Neural crest cell (in vitro differentiated cells): ENCODE data around the gene TRMT11. TPM values are rescaled to one million over a fixed set of nuclear protein-coding genes. Genes with fewer than 3 reads are reported as not detected.

ENCODE experiments used
- DNase-seq: peaks from one replicate; pipeline ENCODE4 v3.0.0; 2021; ENCODE audit warnings: low read depth, mixed read lengths, low spot score
- H3K27ac Mint-ChIP-seq: one replicate; pipeline ENCODE4 v1.8.0; 2021; ENCODE audit warnings: mild to moderate bottlenecking, mixed read lengths; ENCODE audit not compliant: unreplicated experiment
- H3K27me3 Mint-ChIP-seq: 2 replicates; pipeline ENCODE4 v1.8.0; 2021; ENCODE audit warnings: low read depth, mild to moderate bottlenecking, mixed read lengths
- H3K36me3 Mint-ChIP-seq: 2 replicates; pipeline ENCODE4 v1.8.0; 2021; ENCODE audit warnings: low read depth, mild to moderate bottlenecking, mixed read lengths
- H3K4me1 Mint-ChIP-seq: 2 replicates; pipeline ENCODE4 v1.8.0; 2021; ENCODE audit warnings: mixed read lengths
- H3K4me3 Mint-ChIP-seq: one replicate; pipeline ENCODE4 v1.8.0; 2021; ENCODE audit warnings: mild to moderate bottlenecking, mixed read lengths
- H3K9me3 Mint-ChIP-seq: 2 replicates; pipeline ENCODE4 v1.8.0; 2021; ENCODE audit warnings: mixed read lengths
- CTCF ChIP-seq: fragments of 200-600 bp; sonication (generic); conservative IDR thresholded peaks from 2 replicates; pipeline ENCODE4 v1.5.0; 2021; ENCODE audit warnings: antibody characterized with exemption, mild to moderate bottlenecking
- total RNA-seq: library from RNA; stranded (reverse); gene quantifications from 2 replicates; pipeline ENCODE4 v1.2.1, GENCODE V29; 2021

TRMT11 gene
- total RNA-seq, 1 donor from 2014 or later = 31.0 TPM

DNA sequence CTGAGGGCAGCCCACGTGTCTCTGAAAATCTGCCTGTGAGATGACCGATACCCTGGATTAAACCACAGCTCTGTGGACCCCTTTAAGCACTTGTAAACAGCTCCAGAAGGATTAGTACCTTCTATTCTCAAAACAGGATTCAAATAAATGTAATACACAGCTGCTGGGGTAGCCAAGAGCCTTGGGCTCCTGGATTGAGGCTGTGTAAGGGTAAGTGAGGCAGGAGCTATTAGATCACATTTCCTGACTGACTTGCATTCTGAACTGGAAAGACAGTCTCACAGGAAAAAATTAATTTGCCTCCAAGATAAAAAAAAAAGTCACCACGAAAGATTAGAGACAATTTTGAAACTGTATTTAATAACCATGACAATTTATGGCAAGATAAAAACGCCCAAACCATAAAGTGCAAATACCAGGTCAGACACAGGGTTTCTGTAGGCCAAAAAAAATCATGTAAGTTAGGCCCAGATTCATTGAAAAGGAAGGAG, 78.0 kb downstream of the TRMT11 start:
- H3K4me3 Mint-ChIP-seq = no peak overlapping the region
- peaks cover 5% of the 10 kb centered on the region for H3K4me1 Mint-ChIP-seq
- H3K36me3 Mint-ChIP-seq = peaks cover 36% of the 10 kb centered on the region

GRCh38 chr6:126064748-126065401, 78.5 kb downstream of the TRMT11 start:
- no peak for DNase-seq
- Mint-ChIP-seq H3K27me3 (no peaks in the 10 kb centered on the region), H3K4me1 (peaks cover 5% of the 10 kb centered on the region), H3K36me3 (peaks cover 33% of the 10 kb centered on the region), H3K27ac (peak overlapping the region; percentile 44), H3K9me3 (peaks cover 6% of the 10 kb centered on the region), H3K4me3 (no peak overlapping the region)
- TF ChIP-seq CTCF = no peak

More for the DNA sequence above, 78.0 kb downstream of the TRMT11 start:
- H3K27ac Mint-ChIP-seq = peak overlapping the region; percentile 38
- peaks cover 6% of the 10 kb centered on the region for H3K9me3 Mint-ChIP-seq
- no peak for DNase-seq
- no peaks in the 10 kb centered on the region for H3K27me3 Mint-ChIP-seq
- TF ChIP-seq CTCF = no peak

DNA sequence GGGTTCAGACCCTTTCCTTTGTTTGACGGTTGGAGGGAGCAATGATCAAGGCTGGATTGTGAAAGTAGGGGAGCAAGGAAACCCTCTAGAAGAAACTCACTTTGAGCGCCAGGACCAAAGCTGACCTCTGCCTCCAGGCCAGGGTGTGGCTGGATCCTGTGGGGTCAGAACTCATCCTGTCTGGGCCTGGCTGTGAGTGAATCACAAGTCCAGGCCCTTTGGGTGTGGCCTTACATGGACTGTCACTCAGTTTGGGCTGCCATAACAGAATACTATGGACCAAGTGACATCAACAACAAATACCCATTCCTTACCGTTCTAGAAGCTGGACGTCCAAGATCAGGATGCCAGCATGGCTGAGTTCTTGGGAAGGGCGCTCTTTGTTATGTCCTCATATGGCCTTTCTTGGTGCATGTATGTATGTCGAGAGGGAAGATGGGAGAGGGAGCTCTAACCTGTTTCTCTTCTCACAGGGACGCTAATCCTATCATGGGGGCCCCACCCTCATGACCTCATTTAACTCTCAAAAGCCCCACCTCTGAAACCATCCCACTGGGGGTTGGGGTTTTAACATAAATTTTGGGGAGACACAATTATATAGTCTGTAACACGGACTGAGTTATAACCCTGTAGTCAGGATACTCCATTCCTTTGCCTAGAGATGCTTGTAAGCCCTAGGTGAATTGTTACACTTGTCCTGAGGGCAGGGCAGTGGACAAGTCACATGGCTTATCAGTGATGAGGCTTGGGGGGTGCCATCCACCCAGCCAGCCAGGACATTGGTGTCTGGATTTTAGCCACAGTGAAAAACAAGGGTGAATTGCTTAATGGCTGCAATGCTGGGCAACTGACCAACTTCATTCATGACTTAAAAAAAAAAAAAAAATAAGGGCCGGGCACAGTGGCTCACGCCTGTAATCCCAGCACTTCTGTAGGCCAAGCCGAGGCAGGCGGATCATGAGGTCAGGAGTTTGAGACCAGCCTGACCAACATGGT, 80.0 kb downstream of the TRMT11 start:
- Mint-ChIP-seq H3K27ac (no peak overlapping the region), H3K27me3 (no peaks in the 10 kb centered on the region), H3K36me3 (peaks cover 29% of the 10 kb centered on the region), H3K4me1 (peaks cover 5% of the 10 kb centered on the region), H3K4me3 (no peak overlapping the region), H3K9me3 (peaks cover 6% of the 10 kb centered on the region)
- DNase-seq = no peak
- no peak for TF ChIP-seq CTCF

GRCh38 chr6:126067073-126067472, 80.7 kb downstream of the TRMT11 start:
- no peak for DNase-seq
- H3K9me3 Mint-ChIP-seq = peaks cover 6% of the 10 kb centered on the region
- H3K4me1 Mint-ChIP-seq = peaks cover 5% of the 10 kb centered on the region
- no peak for TF ChIP-seq CTCF
- no peak overlapping the region for H3K4me3 Mint-ChIP-seq
- peaks cover 31% of the 10 kb centered on the region for H3K36me3 Mint-ChIP-seq
- H3K27me3 Mint-ChIP-seq = no peaks in the 10 kb centered on the region
- no peak overlapping the region for H3K27ac Mint-ChIP-seq

GRCh38 chr6:126069449-126069848, 83.1 kb downstream of the TRMT11 start:
- Mint-ChIP-seq H3K4me1 (no peaks in the 10 kb centered on the region), H3K27ac (no peak overlapping the region), H3K36me3 (peaks cover 24% of the 10 kb centered on the region), H3K27me3 (no peaks in the 10 kb centered on the region), H3K9me3 (peaks cover 6% of the 10 kb centered on the region), H3K4me3 (no peak overlapping the region)
- DNase-seq = no peak
- TF ChIP-seq CTCF = no peak
